ENCODE results near the gene EPS15. TPM values are rescaled to one million over a fixed set of nuclear protein-coding genes. Genes with fewer than 3 reads are reported as not detected.

The EPS15 gene
- total and polyA plus RNA-seq, 2 donors (not counting 1 experiment from before 2014, with no cell fraction given), result 40.3 to 151 TPM

DNA sequence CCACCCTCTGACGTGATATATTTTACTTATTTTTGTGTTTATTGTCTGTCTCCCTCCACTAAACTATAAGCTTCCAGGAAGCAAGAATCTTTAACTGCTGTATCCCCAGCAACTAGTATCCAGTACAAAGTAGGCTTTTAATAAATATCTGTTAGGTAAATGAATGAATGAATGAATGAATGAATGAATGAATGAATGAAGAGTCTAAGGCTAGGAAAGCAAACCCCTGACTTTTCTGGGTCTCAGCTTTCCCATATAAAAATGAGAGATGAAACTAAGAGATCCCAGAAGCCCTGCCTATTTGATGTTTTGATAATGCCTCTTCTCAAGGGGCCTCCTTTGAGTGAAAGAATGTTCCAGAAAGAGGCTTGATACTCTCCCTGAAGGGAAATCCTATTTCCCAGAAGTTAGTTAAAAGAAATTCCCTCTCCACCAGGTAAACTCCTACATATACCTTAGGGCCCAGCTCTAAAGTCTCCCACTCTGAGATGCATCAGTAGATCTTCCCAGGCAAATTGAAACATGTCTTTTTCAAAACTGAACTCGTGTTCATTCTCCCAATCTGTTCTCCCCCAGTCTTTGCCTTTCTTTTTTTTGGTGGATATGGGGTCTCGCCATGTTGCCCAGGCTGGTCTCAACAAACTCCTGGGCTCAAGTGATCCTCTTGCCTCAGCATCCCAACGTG is 196.5 kb downstream of the EPS15 start:
- no peaks in the 10 kb centered on the region for H3K9me3 Mint-ChIP-seq (ENCODE audit: insufficient read depth)
- H3K79me2 ChIP-seq (ENCODE audit: control insufficient read depth, insufficient read depth, low read length), result no peaks in the 10 kb centered on the region
- H3K4me1 ChIP-seq (ENCODE audit: control insufficient read depth in 2 of 2, insufficient read depth in 2 of 2, low read length in 2 of 2), result no peaks in the 10 kb centered on the region
- TF ChIP-seq, protein P1, sequence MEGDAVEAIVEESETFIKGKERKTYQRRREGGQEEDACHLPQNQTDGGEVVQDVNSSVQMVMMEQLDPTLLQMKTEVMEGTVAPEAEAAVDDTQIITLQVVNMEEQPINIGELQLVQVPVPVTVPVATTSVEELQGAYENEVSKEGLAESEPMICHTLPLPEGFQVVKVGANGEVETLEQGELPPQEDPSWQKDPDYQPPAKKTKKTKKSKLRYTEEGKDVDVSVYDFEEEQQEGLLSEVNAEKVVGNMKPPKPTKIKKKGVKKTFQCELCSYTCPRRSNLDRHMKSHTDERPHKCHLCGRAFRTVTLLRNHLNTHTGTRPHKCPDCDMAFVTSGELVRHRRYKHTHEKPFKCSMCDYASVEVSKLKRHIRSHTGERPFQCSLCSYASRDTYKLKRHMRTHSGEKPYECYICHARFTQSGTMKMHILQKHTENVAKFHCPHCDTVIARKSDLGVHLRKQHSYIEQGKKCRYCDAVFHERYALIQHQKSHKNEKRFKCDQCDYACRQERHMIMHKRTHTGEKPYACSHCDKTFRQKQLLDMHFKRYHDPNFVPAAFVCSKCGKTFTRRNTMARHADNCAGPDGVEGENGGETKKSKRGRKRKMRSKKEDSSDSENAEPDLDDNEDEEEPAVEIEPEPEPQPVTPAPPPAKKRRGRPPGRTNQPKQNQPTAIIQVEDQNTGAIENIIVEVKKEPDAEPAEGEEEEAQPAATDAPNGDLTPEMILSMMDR (IDR thresholded peaks at IDR 0.05), result no peak
- no peak for TF ChIP-seq EZH2 (IDR thresholded peaks at IDR 0.05; ENCODE audit: borderline replicate concordance, insufficient read depth, low read depth, low read length, poor library complexity, severe bottlenecking)
- H3K4me2 ChIP-seq (replicated peaks; ENCODE audit: low read depth, low read length, poor library complexity, severe bottlenecking), result no peak overlapping the region
- H2AFZ ChIP-seq (ENCODE audit: insufficient read depth, low read depth, low read length, poor library complexity, severe bottlenecking), result no peak overlapping the region
- peaks cover 3% of the 10 kb centered on the region for H3K27me3 Mint-ChIP-seq
- no peak for DNase-seq
- no peak overlapping the region for H3K4me3 ChIP-seq (ENCODE audit: control extremely low read depth in 1 of 5, extremely low read depth in 1 of 5, insufficient read depth in 1 of 5, low read depth in 2 of 5, low read length in 4 of 5)
- 89% methylated on average over 1 of the region's 4 CpGs for WGBS (ENCODE audit: insufficient coverage)
- no peaks in the 10 kb centered on the region for H4K20me1 ChIP-seq (ENCODE audit: control insufficient read depth, insufficient read depth, low read length, poor library complexity, severe bottlenecking)
- no peaks in the 10 kb centered on the region for H3K36me3 ChIP-seq (replicated peaks in 1 of 2; ENCODE audit: control extremely low read depth in 1 of 2, control insufficient read depth in 1 of 2, extremely low read depth in 1 of 2, insufficient read depth in 2 of 2, low read length in 1 of 2)
- intact Hi-C loops (cut with micrococcal nuclease), result no loop called here
- H3K4me1 Mint-ChIP-seq, result no peaks in the 10 kb centered on the region
- CTCF ChIA-PET, result interaction anchor here (1.0 kb wide), 1 partner anchor 26 kb away, joined by 3 read pairs; no protein-coding TSS in a partner anchor
- peaks cover 0 to 2% (median 0%) of the 10 kb centered on the region in 4 experiments for H3K27me3 ChIP-seq (replicated peaks in 1 of 4; ENCODE audit: control extremely low read depth in 1 of 4, control insufficient read depth in 3 of 4, insufficient read depth in 4 of 4, low read length in 3 of 4)
- ATAC-seq (ENCODE audit: low read depth), result no peak
- H3K9me3 ChIP-seq (ENCODE audit: control extremely low read depth in 1 of 3, control insufficient read depth in 2 of 3, insufficient read depth in 1 of 3, low read length in 2 of 3), result no peaks in the 10 kb centered on the region
- POLR2A ChIA-PET, result no interaction called here
- H3K27ac Mint-ChIP-seq, result no peak overlapping the region
- no peak overlapping the region for H3K27ac ChIP-seq (ENCODE audit: low read length in 2 of 2)
- H3K4me3 Mint-ChIP-seq, result no peak overlapping the region
- no peak overlapping the region for H3K9ac ChIP-seq (ENCODE audit: low read length)

DNA sequence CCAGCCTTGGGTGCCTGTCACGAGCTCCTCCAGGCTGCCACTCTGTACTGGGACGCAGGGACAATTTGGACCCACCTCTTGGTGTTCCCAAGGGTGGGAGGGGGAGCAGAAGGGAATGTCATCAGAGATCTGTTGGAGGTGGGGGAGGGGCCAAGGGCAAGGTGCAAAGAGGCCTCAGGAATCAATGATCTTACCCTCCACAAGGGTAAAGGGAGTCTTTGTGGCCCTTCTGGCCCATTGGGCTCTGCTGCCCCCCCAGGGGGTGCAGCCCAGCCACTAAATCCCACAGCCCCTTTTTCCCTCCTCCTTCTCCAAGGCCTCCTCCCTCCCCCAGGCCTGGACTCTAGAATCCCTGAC is 197.2 kb downstream of the EPS15 start:
- Histone ChIP-seq H3K4me1 (ENCODE audit: control insufficient read depth in 2 of 2, insufficient read depth in 2 of 2, low read length in 2 of 2) (no peaks in the 10 kb centered on the region), H4K20me1 (ENCODE audit: control insufficient read depth, insufficient read depth, low read length, poor library complexity, severe bottlenecking) (no peaks in the 10 kb centered on the region), H3K9ac (ENCODE audit: low read length) (no peak overlapping the region), H3K27me3 (replicated peaks in 1 of 4; ENCODE audit: control extremely low read depth in 1 of 4, control insufficient read depth in 3 of 4, insufficient read depth in 4 of 4, low read length in 3 of 4) (peaks cover 0 to under 1% (median 0%) of the 10 kb centered on the region in 4 experiments), H3K79me2 (ENCODE audit: control insufficient read depth, insufficient read depth, low read length) (no peaks in the 10 kb centered on the region), H3K27ac (ENCODE audit: low read length in 2 of 2) (no peak overlapping the region), H3K9me3 (ENCODE audit: control extremely low read depth in 1 of 3, control insufficient read depth in 2 of 3, insufficient read depth in 1 of 3, low read length in 2 of 3) (no peaks in the 10 kb centered on the region), H2AFZ (ENCODE audit: insufficient read depth, low read depth, low read length, poor library complexity, severe bottlenecking) (no peak overlapping the region), H3K4me2 (replicated peaks; ENCODE audit: low read depth, low read length, poor library complexity, severe bottlenecking) (no peak overlapping the region), H3K4me3 (ENCODE audit: control extremely low read depth in 1 of 5, extremely low read depth in 1 of 5, insufficient read depth in 1 of 5, low read depth in 2 of 5, low read length in 4 of 5) (no peak overlapping the region), H3K36me3 (replicated peaks in 1 of 2; ENCODE audit: control extremely low read depth in 1 of 2, control insufficient read depth in 1 of 2, extremely low read depth in 1 of 2, insufficient read depth in 2 of 2, low read length in 1 of 2) (no peaks in the 10 kb centered on the region)
- ATAC-seq (ENCODE audit: low read depth) (no peak), DNase-seq (no peak)
- intact Hi-C loops (cut with micrococcal nuclease), result no loop called here
- ChIA-PET POLR2A (no interaction called here), CTCF (interaction anchor here (1.0 kb wide), 1 partner anchor 25 kb away, joined by 3 read pairs; no protein-coding TSS in a partner anchor)
- H3K4me3 Mint-ChIP-seq, result no peak overlapping the region
- H3K4me1 Mint-ChIP-seq, result no peaks in the 10 kb centered on the region
- no peaks in the 10 kb centered on the region for H3K27me3 Mint-ChIP-seq
- H3K9me3 Mint-ChIP-seq (ENCODE audit: insufficient read depth), result no peaks in the 10 kb centered on the region
- H3K27ac Mint-ChIP-seq, result no peak overlapping the region
- no CpG with 5 or more reads among the region's 2 CpGs for WGBS (ENCODE audit: insufficient coverage)
- TF ChIP-seq, protein P1 (IDR thresholded peaks at IDR 0.05), result no peak
- no peak for TF ChIP-seq EZH2 (IDR thresholded peaks at IDR 0.05; ENCODE audit: borderline replicate concordance, insufficient read depth, low read depth, low read length, poor library complexity, severe bottlenecking)

Data from B cell (primary cell).